HG03159 (cell line): ENCODE data around the gene SULT6B1.
"Not testable (repeated sequence)": the region's sequence is repeated elsewhere in the genome, so short reads cannot be mapped to it uniquely, and the experiment has no call there.

Source experiments
- ATAC-seq: cut with Tn5 transposase; IDR thresholded peaks from one replicate; pipeline ENCODE4 v1.9.1; 2021; ENCODE audit warnings: mild to moderate bottlenecking, moderate library complexity; ENCODE audit not compliant: unreplicated experiment

Gene SULT6B1, protein sequence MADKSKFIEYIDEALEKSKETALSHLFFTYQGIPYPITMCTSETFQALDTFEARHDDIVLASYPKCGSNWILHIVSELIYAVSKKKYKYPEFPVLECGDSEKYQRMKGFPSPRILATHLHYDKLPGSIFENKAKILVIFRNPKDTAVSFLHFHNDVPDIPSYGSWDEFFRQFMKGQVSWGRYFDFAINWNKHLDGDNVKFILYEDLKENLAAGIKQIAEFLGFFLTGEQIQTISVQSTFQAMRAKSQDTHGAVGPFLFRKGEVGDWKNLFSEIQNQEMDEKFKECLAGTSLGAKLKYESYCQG

DNA sequence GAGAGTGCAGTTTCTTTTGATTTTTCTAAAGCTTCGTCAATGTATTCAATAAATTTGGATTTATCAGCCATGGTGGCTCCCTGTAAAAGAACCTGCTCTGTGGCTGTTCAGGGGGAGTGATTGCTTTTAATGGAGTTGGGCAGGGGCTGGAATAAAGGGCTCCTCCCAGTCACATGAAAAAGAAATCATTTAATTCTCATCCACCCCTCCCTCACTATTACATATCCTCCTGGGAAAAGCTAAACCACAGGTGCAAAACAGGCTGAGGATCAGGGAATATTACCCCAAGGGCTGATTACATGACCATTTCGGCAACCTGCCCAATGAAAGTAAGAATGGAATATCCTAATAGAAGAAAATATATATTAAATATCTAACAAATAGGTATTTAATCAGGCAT, at the start of gene SULT6B1:
TSS of gene SULT6B1 (minus strand) at position 101 of the 400 bp plus-strand sequence. CDS start at position 71, 30 bp downstream.
- ATAC-seq, result no peak

DNA sequence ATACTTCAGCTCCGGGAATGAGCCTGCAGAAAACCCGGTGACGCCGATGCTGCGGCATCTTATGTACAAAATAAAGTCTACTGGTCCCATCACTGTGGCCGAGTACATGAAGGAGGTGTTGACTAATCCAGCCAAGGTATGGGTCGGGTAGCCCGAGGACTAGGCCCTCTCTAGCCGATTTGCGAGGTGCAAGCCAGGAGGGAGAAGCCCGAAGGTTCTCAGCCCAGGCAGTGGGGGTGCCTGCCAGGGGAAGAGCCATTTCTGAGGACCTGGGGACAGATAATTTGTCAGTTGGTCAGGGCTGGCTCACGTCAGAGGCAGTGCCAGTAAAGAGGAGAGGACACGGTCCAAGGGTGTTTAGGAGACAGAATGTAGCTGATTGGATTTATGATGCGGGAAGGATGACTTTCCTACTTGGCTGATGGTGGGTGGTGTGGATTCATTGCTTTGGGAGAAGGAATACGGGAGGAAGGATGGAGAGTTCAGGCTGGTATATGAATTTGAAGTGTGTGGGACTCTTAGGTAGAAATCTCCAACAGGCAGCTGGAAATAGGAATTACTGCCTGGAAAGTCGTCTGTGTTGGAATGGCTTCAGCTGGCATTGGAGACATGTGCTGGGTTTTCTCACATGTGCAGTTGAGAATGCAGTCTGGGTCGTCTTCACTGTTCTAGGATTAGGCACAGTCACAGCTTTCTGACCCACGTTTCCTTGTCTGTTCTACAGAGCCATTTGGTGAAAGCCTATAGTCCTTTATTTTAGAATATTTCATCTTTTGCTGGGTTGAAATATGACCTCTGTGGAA, 43.9 kb upstream of the SULT6B1 start:
- no peak for ATAC-seq

DNA sequence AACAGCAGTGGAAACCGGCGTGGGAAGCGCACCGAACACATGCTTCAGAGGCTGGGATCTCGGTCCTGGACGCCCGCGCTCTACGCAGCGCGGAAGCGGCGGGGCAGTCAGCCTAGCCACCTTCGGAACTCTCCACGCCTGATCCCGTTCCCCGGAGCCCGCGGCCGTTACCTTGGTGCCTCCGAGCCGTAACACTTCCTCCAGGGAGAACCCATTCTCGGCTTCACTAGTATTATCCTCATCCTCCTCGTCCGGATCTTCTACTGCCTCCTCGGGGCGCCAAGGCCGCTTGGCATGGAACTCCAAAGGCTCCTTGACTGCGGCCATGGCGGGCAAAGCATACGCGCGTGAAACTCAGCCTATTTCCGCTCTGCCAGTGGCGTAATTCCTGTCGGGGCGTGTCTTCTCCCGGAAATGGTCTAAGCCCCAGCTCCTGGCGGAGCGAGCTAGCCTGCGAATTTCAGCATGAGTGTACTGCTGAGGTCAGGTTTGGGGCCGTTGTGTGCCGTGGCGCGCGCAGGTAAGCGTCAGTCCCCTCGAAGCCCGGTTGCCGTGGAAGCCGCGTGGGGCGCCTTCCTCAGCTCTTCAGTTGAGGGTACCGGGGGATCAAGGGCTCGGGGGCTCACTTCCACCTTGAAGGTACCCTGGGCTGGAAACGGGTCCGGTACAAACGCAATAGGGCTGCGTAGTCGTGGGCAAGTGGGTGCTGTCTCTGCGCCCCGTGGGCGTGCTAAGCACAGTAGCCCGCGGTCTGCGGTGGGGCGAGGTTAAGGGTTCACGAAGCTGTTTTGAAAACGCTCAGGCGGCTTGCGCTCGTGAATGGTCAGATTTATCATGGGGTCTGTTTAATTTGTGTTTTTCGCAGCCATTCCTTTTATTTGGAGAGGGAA, 43.0 kb upstream of the SULT6B1 start, which contains the start of the genes CEBPZ and NDUFAF7:
TSS of gene CEBPZ (minus strand) at position 356 of the 890 bp plus-strand sequence. CDS start at position 327, 29 bp downstream.
TSS of gene NDUFAF7 (plus strand) at position 418 of the 890 bp plus-strand sequence. CDS start at position 466, 48 bp downstream.
- ATAC-seq, result peak; percentile 88

DNA sequence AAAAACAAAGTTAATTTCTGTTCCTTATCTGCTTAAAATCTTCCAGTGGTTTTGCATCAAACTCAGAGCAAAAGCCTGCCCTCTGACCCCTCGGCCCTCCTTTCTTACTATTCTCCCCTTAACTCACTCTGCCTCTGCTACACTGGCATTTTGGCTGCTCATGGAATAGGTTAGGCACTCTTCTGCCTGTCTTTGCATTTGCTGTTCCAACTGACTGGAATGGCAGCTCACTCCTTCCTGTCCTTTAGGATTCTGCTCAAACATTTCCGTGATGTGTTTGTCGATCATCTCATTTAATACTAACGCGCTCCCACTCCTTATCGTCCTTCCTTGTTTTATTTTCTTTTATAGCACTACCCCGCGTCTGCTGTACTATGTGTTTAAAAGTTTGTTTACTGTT, 42.1 kb upstream of the SULT6B1 start:
- ATAC-seq, result no peak

DNA sequence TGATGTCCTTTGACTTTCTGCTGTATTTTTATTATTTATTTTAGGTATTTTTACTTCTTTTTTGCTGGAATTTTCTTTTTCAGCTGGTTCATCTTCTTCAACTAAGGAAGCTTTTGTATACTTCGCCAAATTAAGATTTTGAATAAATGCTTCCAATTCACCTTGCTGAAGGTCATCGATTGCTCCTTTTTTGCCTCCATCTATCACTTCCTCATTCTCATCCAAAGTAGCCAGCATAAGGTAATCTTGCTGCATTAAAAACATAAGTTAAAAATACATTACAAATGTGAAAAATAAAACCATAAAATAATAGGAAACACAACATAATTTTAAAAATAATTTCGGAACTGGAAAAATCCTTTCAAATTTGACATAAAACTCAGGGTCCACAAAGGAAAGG, 40.3 kb upstream of the SULT6B1 start:
- ATAC-seq, result no peak

DNA sequence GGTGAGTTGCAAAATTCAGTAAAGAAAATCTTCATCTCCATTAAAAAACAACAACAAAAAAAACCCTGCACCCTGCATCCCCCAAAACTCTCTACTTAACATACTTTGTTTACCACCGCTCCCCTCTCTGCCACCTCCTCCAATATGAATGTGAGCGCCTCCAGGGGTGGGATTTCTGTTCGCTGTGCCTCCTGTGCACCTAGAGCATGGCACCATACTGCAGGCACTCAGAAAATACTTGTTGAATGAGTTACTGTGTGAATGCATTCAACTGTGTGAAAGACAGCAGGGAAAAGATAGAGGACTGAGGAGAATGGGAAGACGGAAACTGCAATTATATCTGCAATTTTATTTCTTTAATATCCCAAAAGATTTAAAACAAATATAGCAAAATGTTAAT, 38.4 kb upstream of the SULT6B1 start:
- no peak for ATAC-seq

DNA sequence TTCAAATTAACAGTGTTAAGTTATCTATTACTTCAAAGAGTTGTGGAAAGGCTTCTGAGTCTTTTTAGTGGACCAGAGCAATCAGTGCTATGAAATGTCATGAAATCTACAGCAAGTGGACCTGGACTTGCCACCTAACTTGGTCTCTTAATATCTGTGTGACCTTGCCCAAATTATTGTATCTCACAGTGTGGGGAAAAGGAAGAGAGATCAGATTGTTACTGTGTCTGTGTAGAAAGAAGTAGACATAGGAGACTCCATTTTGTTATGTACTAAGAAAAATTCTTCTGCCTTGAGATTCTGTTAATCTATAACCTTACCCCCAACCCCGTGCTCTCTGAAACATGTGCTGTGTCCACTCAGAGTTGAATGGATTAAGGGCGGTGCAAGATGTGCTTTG, 36.7 kb upstream of the SULT6B1 start:
- ATAC-seq, result not testable (repeated sequence)

DNA sequence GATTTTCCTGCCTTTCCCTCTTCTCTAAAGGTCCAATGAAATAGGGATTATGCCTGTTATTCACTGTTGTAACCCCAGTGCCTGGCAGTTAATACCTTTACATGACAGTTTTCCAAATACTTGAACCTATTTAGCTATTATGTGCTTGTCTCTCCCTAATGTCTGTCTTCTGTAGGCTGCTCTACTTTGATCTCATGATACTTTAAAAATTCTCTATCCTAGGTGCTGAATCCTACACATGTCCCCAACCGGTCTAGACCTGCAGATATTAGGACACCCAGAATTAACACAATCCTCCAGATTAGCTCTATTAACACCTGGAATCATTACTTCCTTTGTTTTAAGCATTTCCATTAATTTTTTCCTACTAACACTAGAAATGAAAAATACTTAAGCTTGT, 35.6 kb upstream of the SULT6B1 start:
- no peak for ATAC-seq

DNA sequence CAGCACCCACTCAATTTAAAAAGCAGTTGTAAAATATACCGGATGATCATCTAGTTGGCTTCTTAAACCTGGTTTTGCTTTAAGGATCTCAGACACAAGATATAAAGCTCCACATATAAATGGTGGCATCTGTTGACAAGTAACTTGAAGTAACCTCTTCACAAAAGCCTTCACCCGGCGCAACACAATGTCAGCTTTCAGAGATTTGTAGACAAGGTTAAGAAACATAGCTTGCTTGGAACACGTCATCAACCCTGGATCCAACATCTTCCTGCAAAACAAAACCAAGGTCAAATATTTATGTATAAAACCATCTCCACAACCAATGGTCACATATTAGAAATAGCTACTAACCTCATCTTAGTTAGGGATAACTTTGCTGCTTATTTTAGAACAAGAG, 34.7 kb upstream of the SULT6B1 start:
- ATAC-seq, result no peak

DNA sequence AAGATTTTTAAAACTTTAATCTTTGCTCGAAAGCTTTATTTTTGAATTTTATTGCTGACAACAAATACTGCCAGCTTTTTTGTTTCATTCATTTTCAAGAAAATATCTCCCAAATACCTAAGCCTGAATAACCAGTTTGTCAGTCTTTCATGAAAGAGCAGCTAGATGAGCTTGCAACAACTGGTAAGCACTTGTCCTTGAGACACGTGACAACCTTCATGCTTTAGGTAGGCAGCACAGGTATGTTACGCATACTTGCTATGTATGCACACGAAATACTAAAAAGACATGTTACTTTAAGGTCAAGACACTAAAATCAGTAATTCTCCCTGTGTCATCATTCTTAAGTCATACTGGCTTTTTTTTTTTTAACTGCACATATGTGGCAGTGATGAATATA, 30.6 kb upstream of the SULT6B1 start:
- ATAC-seq, result no peak

DNA sequence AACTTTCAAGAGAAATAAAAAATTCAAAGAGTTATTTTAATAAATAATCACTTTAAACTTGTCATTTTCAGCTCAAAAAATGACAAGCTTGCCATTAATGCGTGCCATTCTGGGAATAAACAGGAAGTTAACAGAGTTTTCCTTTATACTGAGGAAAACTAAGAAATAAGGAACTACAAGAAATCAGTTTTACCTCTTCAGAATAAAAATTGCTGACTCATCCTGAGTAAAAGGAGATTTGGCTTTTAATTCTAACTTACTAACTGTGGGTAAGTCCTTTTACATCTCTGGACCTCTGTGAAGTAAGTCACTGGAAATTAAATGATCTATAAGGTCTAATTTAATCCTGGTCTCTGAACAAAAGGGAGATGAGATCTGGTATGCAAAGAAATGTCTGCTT, 26.8 kb upstream of the SULT6B1 start:
- ATAC-seq, result no peak

DNA sequence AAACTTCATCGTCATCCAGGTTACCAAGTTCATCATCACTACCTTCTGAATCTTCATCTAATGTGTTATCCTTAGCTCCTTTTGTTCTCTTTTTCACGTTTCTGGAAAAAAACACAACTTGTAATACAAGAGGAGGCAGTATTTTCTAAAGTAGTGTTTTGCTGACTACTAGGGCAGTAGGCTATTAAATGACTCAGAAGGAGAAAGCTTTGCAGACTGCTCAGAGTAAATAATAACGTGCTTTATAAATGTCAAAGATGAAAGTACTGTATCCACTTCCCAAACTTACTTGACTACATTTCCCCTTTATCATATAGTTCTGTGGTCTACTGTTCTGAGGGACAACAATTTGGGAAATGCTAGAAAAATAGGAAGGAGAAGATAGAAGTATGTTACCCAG, 23.5 kb upstream of the SULT6B1 start:
- ATAC-seq, result no peak

DNA sequence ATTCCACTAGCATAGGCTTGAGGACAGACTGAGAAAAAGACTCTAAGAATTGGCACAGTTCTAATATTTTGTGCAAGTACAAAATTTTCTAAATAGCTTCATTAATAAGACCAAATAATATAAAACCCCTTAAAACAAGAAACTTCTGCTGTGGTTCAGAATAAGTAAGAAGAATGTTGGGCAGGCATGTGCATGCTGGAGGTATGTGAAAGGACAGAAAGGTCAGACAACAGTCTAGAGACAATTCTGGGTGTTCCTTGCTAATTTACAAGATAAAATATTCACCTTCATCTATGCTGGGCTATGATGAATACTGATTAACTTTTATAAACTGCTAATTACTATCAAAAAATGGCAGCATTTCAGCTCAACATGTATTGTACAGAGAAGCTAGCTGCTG, 22.7 kb upstream of the SULT6B1 start:
- no peak for ATAC-seq

DNA sequence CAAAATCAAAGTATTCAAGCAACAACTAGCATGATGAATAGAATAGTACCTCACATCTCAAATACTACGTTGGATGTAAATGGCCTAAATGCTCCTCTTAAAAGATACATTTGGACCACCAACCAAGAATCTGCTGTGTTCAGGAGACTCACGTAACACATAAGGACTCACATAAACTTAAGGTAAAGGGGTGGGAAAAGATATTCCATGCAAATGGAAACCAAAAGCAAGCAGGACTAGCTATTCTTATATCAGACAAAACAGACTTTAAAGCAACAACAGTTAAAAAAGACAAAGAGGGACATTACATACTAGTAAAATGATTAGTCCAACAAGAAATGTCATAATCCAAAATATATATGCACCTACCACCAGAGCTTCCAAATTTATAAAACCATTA, 18.3 kb upstream of the SULT6B1 start:
- ATAC-seq, result not testable (repeated sequence)

DNA sequence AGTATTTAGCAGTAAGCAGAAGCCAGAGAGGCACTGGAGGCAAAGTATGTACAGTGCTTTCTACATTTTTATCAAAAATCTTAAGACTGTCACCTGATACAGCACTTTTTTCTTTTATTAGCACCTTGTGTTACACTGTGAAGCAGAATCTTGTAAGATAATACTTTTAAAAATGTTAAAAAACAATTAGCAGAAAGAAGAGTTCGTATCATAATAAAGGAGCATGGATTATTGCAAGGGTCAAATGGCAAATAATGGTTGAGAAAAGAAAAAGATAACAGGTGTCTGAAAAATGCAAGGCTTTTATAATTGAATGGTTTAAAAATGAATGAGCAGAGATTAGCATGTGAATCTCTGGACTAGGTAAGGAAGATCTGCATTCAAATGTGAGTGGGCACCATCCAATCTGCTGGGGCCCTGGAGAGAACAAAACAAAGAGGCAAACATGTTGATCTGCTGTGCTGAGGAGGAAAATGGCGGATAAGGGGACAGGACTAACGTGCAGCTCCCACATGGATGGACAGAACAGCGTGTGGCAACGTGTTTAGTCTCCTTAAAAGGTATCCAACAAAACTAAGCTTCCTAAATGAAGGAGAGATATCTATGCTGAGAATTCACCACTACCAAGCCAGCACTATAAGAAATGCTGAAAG, 17.3 kb upstream of the SULT6B1 start:
- ATAC-seq, result no peak

DNA sequence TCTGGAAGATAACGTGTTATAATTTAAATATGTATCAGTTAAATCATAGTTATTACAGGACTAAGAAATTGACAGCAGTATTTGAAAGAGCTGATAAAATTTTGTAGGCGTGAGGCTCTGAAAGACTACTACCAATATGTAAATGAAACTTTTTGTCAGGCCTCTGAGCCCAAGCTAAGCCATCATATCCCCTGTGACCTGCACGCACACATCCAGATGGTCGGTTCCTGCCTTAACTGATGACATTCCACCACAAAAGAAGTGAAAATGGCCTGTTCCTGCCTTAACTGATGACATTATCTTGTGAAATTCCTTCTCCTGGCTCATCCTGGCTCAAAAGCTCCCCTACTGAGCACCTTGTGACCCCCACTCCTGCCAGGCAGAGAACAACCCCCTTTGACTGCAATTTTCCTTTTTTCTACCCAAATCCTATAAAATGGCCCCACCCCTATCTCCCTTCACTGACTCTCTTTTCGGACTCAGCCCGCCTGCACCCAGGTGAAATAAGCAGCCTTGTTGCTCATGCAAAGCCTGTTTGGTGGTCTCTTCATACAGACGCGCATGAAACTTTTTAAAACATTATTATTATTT, 16.7 kb upstream of the SULT6B1 start:
- not testable (repeated sequence) for ATAC-seq

DNA sequence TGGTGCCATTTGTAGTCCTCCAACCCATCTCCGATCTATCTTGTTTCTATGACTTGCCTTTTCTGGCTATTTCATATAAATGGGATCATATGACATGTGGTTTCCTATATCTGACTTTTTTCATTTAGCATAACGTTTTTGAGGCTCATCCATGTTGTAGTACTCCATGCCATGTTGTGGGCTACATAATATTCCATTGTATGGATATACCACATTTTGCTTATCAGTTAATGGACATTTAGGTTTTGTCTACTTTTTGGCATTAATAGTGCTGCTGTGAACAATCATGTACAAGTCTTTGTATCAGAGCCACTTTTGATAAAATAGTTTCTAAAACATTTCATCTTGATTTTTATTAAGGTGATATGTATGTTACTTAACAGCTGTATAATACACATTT, 15.2 kb upstream of the SULT6B1 start:
- no peak for ATAC-seq

DNA sequence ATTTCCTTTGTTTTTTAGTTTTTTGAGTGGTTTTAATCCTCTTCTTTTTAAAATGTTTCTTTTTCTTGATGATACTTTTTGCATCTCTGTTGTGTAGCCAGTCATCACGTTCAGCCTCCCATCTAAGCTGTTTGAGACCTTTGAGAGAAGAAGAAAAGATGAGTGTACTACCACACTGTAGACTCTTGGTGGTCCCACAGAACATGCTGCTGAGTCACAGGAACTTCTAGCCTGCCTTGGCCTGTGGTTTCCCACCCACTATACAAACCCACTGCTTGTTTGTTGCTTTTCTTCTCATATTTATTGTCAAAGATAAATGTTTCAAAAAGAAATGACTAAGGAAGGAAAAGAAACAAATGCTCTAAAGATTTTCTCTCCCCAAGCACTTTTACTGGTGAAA, 13.3 kb upstream of the SULT6B1 start:
- no peak for ATAC-seq

DNA sequence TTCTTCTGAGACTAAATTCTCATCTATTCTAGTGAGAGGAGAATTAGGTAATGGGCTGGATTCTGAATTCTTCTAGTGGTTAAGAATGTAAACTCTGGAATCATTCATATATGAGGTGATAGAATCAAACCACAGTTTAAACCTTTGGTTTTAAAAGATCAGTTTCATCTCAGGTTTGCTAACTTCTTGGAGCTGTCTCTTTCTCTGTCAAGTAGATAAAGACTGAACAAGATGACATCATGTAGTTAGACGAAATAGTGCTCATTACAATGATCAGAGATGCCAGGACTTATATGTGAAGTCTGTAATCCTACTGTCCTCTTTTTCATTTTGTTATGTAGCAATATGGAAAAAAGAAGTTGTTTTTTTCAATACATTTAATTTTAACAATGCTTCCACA, 12.7 kb upstream of the SULT6B1 start:
- no peak for ATAC-seq

DNA sequence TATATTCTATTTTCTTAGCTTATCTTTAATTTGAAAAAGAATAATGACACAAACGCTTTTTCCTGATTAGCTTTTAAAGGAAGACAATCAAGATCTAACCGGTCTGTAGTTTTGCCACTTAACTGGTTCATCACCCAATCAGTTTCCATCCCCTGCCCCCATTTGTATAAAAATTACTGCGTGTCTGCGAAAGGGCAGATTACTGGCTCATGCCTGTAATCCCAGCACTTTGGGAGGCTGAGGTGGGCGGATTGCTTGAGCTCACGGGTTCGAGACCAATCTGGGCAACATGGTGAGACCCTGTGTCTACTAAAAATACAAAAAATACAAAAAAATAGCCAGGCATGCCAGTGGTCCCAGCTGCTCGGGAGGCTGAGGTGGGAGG, 10.2 kb upstream of the SULT6B1 start:
- no peak for ATAC-seq
